HepG2 (cell line): ENCODE results near the gene IHH. TPM values are rescaled to one million over a fixed set of nuclear protein-coding genes. Genes with fewer than 3 reads are reported as not detected.

Source experiments
- CBFB ChIP-seq: sonication (generic); formaldehyde crosslinking; IDR thresholded peaks from 2 replicates; pipeline ENCODE4 v1.4.0; 2020; ENCODE audit warnings: missing genetic modification reagents
- FOXP1 ChIP-seq, 2 experiments: fragments of 450-650 bp in 1 of 2; IDR thresholded peaks; 2 replicates each; pipeline ENCODE4 v1.6.1; 2017 to 2018; ENCODE audit warnings: antibody characterized with exemption in 1 of 2
- HNF1A ChIP-seq, 2 experiments: sonication (generic) in 1 of 2; formaldehyde crosslinking in 1 of 2; IDR thresholded peaks; 2 replicates each; pipeline versions ENCODE4 v1.4.0 to v1.6.1; 2016 to 2020; ENCODE audit warnings: borderline replicate concordance in 1 of 2, low read depth in 1 of 2, mild to moderate bottlenecking in 1 of 2, missing genetic modification reagents in 1 of 2
- KAT8 ChIP-seq: IDR thresholded peaks from 2 replicates; pipeline ENCODE4 v1.6.1; 2016; ENCODE audit warnings: missing genetic modification reagents, missing compliant biosample characterization
- MIER2 ChIP-seq: IDR thresholded peaks from 2 replicates; pipeline ENCODE4 v1.6.1; 2016; ENCODE audit warnings: missing biosample characterization, missing genetic modification reagents
- SOX5 ChIP-seq: IDR thresholded peaks from 2 replicates; pipeline ENCODE4 v1.6.1; 2016; ENCODE audit warnings: borderline replicate concordance
- SSRP1 ChIP-seq: IDR thresholded peaks from 2 replicates; pipeline ENCODE4 v1.6.1; 2016; ENCODE audit warnings: control low read depth
- TBX2 ChIP-seq: sonication (generic); formaldehyde crosslinking; IDR thresholded peaks from 2 replicates; pipeline ENCODE4 v1.5.0; 2020; ENCODE audit warnings: missing genetic modification reagents, mild to moderate bottlenecking, borderline replicate concordance
- ZFP1 ChIP-seq: IDR thresholded peaks from 2 replicates; pipeline ENCODE4 v1.6.1; 2016
- ZKSCAN8 ChIP-seq: IDR thresholded peaks from 2 replicates; pipeline ENCODE4 v1.6.1; 2016; ENCODE audit warnings: borderline replicate concordance, missing genetic modification reagents, missing compliant biosample characterization
- ZNF547 ChIP-seq: sonication (generic); formaldehyde crosslinking; IDR thresholded peaks from 2 replicates; pipeline ENCODE4 v1.5.1; 2020; ENCODE audit warnings: mild to moderate bottlenecking, missing genetic modification reagents
- ZNF580 ChIP-seq: IDR thresholded peaks from 2 replicates; pipeline ENCODE4 v1.6.1; 2016; ENCODE audit warnings: low read depth, borderline replicate concordance
- ZNF878 ChIP-seq: sonication (generic); formaldehyde crosslinking; IDR thresholded peaks from 2 replicates; pipeline ENCODE4 v1.8.1; 2023; ENCODE audit warnings: mild to moderate bottlenecking, missing genetic modification reagents, moderate library complexity
- ZSCAN9 ChIP-seq: IDR thresholded peaks from 2 replicates; pipeline ENCODE4 v1.6.1; 2016; ENCODE audit warnings: borderline replicate concordance
- polyA plus RNA-seq, 8 experiments: library from polyadenylated mRNA; depleted of rRNA in 3 of 8; stranded (reverse) in 7 of 8; unstranded in 1 of 8; fragments of >200 nt; fragmentation: Illumina TruSeq in 4 of 8; extraction: Trizol in 4 of 8; gene quantifications; 2 replicates each; pipeline versions ENCODE4 v1.2.1 to v1.2.3, GENCODE V29; 2011 to 2016; ENCODE audit warnings: low read depth in 4 of 8, missing spikeins in 1 of 8, mixed read lengths in 1 of 8; ENCODE audit not compliant: insufficient read depth in 1 of 8
- total RNA-seq, 5 experiments: library from RNA; depleted of rRNA; stranded (reverse); fragments of >200 nt; fragmentation: Illumina TruSeq; extraction: Trizol; gene quantifications; 2 replicates each; pipeline ENCODE4 v1.2.3, GENCODE V29; 2016; ENCODE audit warnings: low read depth in 1 of 5
- TF ChIP-seq, protein P1 (sequence below): IDR thresholded peaks from 2 replicates; pipeline ENCODE4 v1.6.1; 2016
- TF ChIP-seq, protein P2 (sequence below): IDR thresholded peaks from 2 replicates; pipeline ENCODE4 v1.6.1; 2018; ENCODE audit warnings: missing genetic modification reagents, mild to moderate bottlenecking, missing compliant biosample characterization
- TF ChIP-seq, protein P3 (sequence below): fragments of 450-650 bp; IDR thresholded peaks from 2 replicates; pipeline ENCODE4 v1.6.1; 2017; ENCODE audit warnings: mild to moderate bottlenecking

The IHH gene
- total and polyA plus RNA-seq, 2 of the 13 experiments (the other 11 are each of a cell fraction or from before 2014, with no cell fraction given): 0.42 TPM; not detected in 1

DNA sequence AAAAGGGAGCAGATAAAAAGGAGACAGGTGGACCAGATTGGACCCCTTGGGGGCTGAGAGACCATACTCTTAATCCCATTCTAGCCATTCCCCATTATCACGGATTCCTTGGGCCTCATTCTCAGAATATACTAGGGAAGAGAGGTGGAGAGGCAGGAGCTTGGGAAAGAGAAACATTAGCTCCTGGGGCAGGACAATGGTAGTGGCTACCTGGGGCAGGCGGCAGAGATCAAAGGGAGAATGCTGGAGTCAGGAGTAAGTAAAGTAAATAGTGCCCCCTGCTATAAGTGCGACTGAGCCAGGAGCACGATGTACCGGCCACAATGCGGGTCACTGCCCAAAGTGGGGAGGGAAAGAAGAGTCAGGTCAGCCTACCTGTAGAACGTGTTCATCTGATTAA is 20.4 kb upstream of the IHH start (continued):
- TF ChIP-seq ZSCAN9 (CRISPR knock-in tag): peak; percentile 56; the same call in 1 of the 2 replicates
- TF ChIP-seq, protein P1, sequence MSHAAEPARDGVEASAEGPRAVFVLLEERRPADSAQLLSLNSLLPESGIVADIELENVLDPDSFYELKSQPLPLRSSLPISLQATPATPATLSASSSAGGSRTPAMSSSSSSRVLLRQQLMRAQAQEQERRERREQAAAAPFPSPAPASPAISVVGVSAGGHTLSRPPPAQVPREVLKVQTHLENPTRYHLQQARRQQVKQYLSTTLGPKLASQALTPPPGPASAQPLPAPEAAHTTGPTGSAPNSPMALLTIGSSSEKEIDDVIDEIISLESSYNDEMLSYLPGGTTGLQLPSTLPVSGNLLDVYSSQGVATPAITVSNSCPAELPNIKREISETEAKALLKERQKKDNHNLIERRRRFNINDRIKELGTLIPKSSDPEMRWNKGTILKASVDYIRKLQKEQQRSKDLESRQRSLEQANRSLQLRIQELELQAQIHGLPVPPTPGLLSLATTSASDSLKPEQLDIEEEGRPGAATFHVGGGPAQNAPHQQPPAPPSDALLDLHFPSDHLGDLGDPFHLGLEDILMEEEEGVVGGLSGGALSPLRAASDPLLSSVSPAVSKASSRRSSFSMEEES (CRISPR knock-in tag): 0 out of 2 replicates have a peak, but pooled peaks have one; percentile 69
- TF ChIP-seq, protein P2, sequence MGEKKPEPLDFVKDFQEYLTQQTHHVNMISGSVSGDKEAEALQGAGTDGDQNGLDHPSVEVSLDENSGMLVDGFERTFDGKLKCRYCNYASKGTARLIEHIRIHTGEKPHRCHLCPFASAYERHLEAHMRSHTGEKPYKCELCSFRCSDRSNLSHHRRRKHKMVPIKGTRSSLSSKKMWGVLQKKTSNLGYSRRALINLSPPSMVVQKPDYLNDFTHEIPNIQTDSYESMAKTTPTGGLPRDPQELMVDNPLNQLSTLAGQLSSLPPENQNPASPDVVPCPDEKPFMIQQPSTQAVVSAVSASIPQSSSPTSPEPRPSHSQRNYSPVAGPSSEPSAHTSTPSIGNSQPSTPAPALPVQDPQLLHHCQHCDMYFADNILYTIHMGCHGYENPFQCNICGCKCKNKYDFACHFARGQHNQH: peak; percentile 22; the same call in 1 of the 2 replicates
- TF ChIP-seq ZNF580 (CRISPR knock-in tag): peak; percentile 74; the same call in 1 of the 2 replicates
- TF ChIP-seq SSRP1 (CRISPR knock-in tag): peak; percentile 41; the same call in 1 of the 2 replicates
- TF ChIP-seq ZNF547: peak; percentile 34; the same call in 1 of the 2 replicates
- peak; percentile 95 for TF ChIP-seq SOX5 (CRISPR knock-in tag)
- peak; percentile 64; the same call in 1 of the 2 replicates for TF ChIP-seq KAT8 (CRISPR knock-in tag)
- TF ChIP-seq, protein P3, sequence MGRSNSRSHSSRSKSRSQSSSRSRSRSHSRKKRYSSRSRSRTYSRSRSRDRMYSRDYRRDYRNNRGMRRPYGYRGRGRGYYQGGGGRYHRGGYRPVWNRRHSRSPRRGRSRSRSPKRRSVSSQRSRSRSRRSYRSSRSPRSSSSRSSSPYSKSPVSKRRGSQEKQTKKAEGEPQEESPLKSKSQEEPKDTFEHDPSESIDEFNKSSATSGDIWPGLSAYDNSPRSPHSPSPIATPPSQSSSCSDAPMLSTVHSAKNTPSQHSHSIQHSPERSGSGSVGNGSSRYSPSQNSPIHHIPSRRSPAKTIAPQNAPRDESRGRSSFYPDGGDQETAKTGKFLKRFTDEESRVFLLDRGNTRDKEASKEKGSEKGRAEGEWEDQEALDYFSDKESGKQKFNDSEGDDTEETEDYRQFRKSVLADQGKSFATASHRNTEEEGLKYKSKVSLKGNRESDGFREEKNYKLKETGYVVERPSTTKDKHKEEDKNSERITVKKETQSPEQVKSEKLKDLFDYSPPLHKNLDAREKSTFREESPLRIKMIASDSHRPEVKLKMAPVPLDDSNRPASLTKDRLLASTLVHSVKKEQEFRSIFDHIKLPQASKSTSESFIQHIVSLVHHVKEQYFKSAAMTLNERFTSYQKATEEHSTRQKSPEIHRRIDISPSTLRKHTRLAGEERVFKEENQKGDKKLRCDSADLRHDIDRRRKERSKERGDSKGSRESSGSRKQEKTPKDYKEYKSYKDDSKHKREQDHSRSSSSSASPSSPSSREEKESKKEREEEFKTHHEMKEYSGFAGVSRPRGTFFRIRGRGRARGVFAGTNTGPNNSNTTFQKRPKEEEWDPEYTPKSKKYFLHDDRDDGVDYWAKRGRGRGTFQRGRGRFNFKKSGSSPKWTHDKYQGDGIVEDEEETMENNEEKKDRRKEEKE: no peak
- peak; percentile 41; the same call in 1 of the 2 replicates for TF ChIP-seq ZKSCAN8 (CRISPR knock-in tag)
- TF ChIP-seq HNF1A (IDR thresholded peaks at IDR 0.05; ENCODE audit: low read depth): 0 out of 2 replicates have a peak, but pooled peaks have one; percentile 44
- TF ChIP-seq HNF1A (CRISPR knock-in tag; IDR thresholded peaks at IDR 0.05; ENCODE audit: borderline replicate concordance): peak; percentile 78
- 0 out of 2 replicates have a peak, but pooled peaks have one; percentile 13 for TF ChIP-seq CBFB (CRISPR knock-in tag)
- 0 out of 2 replicates have a peak, but pooled peaks have one; percentile 29 for TF ChIP-seq MIER2 (CRISPR knock-in tag)
- no peak for TF ChIP-seq FOXP1 (IDR thresholded peaks at IDR 0.05)
- peak; percentile 61 for TF ChIP-seq FOXP1 (CRISPR knock-in tag; IDR thresholded peaks at IDR 0.05)
- peak; percentile 88 for TF ChIP-seq TBX2 (CRISPR knock-in tag)
- TF ChIP-seq ZFP1 (CRISPR knock-in tag): peak; percentile 64; the same call in 1 of the 2 replicates
- 0 out of 2 replicates have a peak, but pooled peaks have one; percentile 15 for TF ChIP-seq ZNF878 (CRISPR knock-in tag)
